Measurements from ENCODE around the gene SCN1A. TPM values are rescaled to one million over a fixed set of nuclear protein-coding genes. Genes with fewer than 3 reads are reported as not detected.

The SCN1A gene
- total and polyA plus RNA-seq, 3 donors from 2014 or later: 0.04 to 0.31 (median 0.24) TPM

- 85 to 97% methylated on average over 1 of the region's 1 CpG for WGBS, 2 donors
- no peaks in the 10 kb centered on the region for H3K9me3 ChIP-seq
- DNase-seq: no peak
- H3K27ac ChIP-seq: no peak overlapping the region
- H3K4me3 ChIP-seq: no peak overlapping the region
- no peaks in the 10 kb centered on the region for H3K4me1 ChIP-seq
- H3K36me3 ChIP-seq (ENCODE audit: low read depth, missing control alignments): no peaks in the 10 kb centered on the region
- intact Hi-C loops (cut with DNase I; ENCODE audit: low total_unique reads): no loop called here
- TF ChIP-seq POLR2A (IDR thresholded peaks at IDR 0.05): no peak
- no peak for TF ChIP-seq CTCF (IDR thresholded peaks at IDR 0.05)
- H3K27me3 ChIP-seq: no peaks in the 10 kb centered on the region
Observed at GRCh38 chr2:166041613-166042012, 86.2 kb downstream of the SCN1A start.

- H3K4me1 ChIP-seq: no peaks in the 10 kb centered on the region
- no peaks in the 10 kb centered on the region for H3K27me3 ChIP-seq
- TF ChIP-seq POLR2A (IDR thresholded peaks at IDR 0.05): no peak
- TF ChIP-seq CTCF (IDR thresholded peaks at IDR 0.05): no peak
- no peaks in the 10 kb centered on the region for H3K9me3 ChIP-seq
- WGBS, 2 donors: 0 to 22% methylated on average over 1 of the region's 1 CpG
- no peak overlapping the region for H3K27ac ChIP-seq
- intact Hi-C loops (cut with DNase I; ENCODE audit: low total_unique reads): no loop called here
- no peak overlapping the region for H3K4me3 ChIP-seq
- no peak for DNase-seq
- no peaks in the 10 kb centered on the region for H3K36me3 ChIP-seq (ENCODE audit: low read depth, missing control alignments)
Observed at GRCh38 chr2:166032361-166032760, 95.5 kb downstream of the SCN1A start.

GRCh38 chr2:166031054-166031453, 96.8 kb downstream of the SCN1A start:
- no peaks in the 10 kb centered on the region for H3K27me3 ChIP-seq
- no peaks in the 10 kb centered on the region for H3K4me1 ChIP-seq
- H3K36me3 ChIP-seq (ENCODE audit: low read depth, missing control alignments): no peaks in the 10 kb centered on the region
- H3K4me3 ChIP-seq: no peak overlapping the region
- TF ChIP-seq POLR2A (IDR thresholded peaks at IDR 0.05) (no peak), CTCF (IDR thresholded peaks at IDR 0.05) (no peak)
- H3K27ac ChIP-seq: no peak overlapping the region
- no peaks in the 10 kb centered on the region for H3K9me3 ChIP-seq
- intact Hi-C loops (cut with DNase I; ENCODE audit: low total_unique reads): no loop called here
- 78 to 81% methylated on average over 2 of the region's 2 CpGs for WGBS, 2 donors
- DNase-seq: no peak

- no peak overlapping the region for H3K4me3 ChIP-seq
- TF ChIP-seq CTCF (IDR thresholded peaks at IDR 0.05) (no peak), POLR2A (IDR thresholded peaks at IDR 0.05) (no peak)
- no peaks in the 10 kb centered on the region for H3K9me3 ChIP-seq
- intact Hi-C loops (cut with DNase I; ENCODE audit: low total_unique reads): no loop called here
- no peaks in the 10 kb centered on the region for H3K27me3 ChIP-seq
- H3K4me1 ChIP-seq: no peaks in the 10 kb centered on the region
- no peak overlapping the region for H3K27ac ChIP-seq
- H3K36me3 ChIP-seq (ENCODE audit: low read depth, missing control alignments): no peaks in the 10 kb centered on the region
- no peak for DNase-seq
Observed at GRCh38 chr2:166025313-166025712, 102.5 kb downstream of the SCN1A start.

GRCh38 chr2:166017208-166017607, 110.6 kb downstream of the SCN1A start:
- TF ChIP-seq POLR2A (IDR thresholded peaks at IDR 0.05) (no peak), CTCF (IDR thresholded peaks at IDR 0.05) (no peak)
- H3K4me1 ChIP-seq: no peaks in the 10 kb centered on the region
- H3K27ac ChIP-seq: no peak overlapping the region
- no peak overlapping the region for H3K4me3 ChIP-seq
- H3K27me3 ChIP-seq: no peaks in the 10 kb centered on the region
- no peaks in the 10 kb centered on the region for H3K9me3 ChIP-seq
- intact Hi-C loops (cut with DNase I; ENCODE audit: low total_unique reads): no loop called here
- 71 to 78% methylated on average over 5 of the region's 5 CpGs for WGBS, 2 donors
- DNase-seq: no peak
- H3K36me3 ChIP-seq (ENCODE audit: low read depth, missing control alignments): no peaks in the 10 kb centered on the region

All from testis (tissue), 3 donors.